Limb (tissue), 2 donors: Measurements from ENCODE around the gene TNFAIP8L1.

Experiments
- DNase-seq, 2 donors: peaks; one replicate each; pipeline ENCODE4 v3.0.0-alpha.2; 2016; ENCODE audit errors: extremely low spot score in 2 of 2

The TNFAIP8L1 gene

GRCh38 chr19:4647676-4648644, 8.6 kb downstream of the TNFAIP8L1 start:
- peak in 1 of 2 donors; percentile 15 for DNase-seq

DNA sequence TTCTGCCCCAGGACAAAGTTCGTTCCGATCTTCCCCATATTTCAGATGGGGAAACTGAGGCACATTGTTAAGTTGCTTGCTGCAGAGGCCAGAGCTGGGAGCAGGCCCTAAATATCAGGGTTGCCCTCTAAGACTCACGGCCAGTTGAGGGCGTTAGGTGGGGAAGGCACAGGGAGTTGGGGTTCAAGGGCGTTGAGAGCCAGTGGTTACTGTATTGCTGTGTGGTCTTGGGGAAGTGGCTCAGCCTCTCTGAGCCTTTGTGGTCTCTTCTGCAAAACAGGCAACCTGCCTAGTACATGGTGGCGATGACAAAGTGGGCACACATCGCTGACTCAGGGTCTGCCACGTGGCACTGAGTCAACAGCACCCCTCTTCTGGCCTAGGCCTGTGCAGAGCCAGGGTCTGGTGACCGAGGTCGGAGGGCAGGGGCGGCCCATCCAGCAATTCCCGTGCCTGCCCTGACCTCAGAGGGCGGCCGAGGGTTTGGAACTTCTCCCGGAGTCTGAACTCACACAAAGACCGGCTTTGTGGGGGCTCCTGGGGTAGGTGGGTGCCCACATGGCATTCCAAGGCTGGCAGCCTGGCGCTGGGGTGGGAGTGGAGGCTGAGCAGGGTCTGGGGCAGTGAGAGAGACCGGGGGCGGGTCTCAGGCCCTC, 10.2 kb downstream of the TNFAIP8L1 start:
- no peak for DNase-seq

DNA sequence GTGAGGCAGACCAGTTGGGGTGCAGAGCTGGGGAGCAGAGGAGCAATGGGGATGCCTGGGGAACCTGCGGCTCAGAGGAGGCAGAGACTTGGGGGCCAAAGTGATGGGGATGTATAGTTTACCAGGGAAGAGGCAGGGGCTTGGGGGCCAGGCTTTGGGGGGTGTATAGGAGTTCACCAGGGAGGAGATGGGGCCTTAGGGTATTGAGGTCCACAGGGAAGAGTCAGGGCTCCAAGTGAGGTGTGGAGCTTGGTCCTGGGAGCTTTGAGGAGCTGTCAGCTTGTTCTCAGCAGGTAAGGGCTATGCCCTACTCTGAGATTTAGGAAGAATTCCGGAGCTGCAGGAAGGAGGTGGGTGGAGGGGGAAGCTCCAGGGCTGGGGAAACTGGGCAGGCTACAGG, 10.8 kb downstream of the TNFAIP8L1 start:
- no peak for DNase-seq

DNA sequence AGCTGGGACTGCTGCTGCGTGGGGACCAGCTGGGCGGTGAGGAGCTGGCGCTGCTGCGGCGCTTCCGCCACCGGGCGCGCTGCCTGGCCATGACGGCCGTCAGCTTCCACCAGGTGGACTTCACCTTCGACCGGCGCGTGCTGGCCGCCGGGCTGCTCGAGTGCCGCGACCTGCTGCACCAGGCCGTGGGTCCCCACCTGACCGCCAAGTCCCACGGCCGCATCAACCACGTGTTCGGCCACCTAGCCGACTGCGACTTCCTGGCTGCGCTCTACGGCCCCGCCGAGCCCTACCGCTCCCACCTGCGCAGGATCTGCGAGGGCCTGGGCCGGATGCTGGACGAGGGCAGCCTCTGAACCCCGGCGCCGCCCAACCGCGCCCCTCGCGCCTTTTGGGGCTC, 12.8 kb downstream of the TNFAIP8L1 start:
- no peak for DNase-seq

GRCh38 chr19:4653793-4654436, 14.6 kb downstream of the TNFAIP8L1 start:
- DNase-seq = no peak

GRCh38 chr19:4654437-4655361, 15.4 kb downstream of the TNFAIP8L1 start:
- no peak for DNase-seq

GRCh38 chr19:4656102-4656501, 16.8 kb downstream of the TNFAIP8L1 start:
- no peak for DNase-seq

DNA sequence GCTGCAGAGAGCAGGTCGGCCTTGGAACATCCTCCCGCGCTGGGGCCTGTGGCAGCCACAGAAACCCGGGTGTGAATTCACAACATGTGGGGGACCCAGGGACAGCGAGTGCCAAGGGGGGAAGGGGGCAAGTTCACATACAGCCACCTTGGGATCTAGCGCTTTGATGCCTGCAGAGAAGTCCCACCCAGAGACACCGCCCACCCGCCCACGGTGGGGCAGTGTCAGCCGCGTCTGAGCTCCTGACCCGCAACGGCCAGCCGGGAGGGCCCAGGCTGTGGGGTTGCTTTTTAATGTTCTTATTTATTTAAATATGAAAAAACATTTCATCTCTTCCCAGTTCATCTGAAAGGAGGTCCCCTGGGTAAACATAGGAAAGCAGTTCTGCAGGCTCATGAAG, 17.9 kb downstream of the TNFAIP8L1 start:
- no peak for DNase-seq

DNA sequence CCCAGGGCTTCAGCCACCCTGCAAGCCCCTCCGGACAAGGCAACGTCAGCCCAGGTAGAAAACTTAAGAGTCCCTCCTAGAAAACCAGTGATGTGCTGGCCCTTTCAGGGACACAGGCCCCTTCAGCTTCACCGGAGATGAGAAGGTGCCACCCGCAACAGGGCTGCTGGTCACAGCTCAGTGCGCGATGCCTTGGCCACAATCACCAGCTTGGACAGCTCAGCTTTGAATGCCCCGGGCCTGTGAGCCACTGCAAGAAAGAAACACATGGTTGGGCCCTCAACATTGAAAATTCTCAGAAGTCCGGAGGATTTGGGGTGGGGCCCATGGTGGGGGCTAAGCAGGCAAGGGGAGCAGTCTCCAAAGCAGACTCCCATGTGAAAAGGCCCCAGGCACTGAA, 18.5 kb downstream of the TNFAIP8L1 start:
- no peak for DNase-seq

GRCh38 chr19:4660181-4660791, 21.0 kb downstream of the TNFAIP8L1 start:
- no peak for DNase-seq

DNA sequence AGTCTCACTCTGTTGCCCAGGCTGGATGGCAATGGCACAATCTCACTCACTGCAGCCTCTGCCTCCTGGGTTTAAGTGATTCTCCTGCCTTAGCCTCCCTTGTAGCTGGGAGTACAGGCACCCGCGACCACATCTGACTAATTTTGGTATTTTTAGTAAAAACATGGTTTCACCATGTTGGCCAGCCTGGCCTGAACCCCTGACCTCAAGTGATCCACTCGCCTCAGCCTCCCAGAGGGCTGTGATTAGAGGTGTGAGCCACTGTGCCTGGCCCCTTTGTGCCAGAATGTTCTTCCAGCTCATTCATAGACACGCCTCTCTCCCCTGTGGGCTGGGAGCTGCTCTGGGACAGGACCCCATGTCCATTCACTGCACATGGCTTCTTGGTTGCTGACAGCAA, 21.7 kb downstream of the TNFAIP8L1 start:
- DNase-seq = no peak

DNA sequence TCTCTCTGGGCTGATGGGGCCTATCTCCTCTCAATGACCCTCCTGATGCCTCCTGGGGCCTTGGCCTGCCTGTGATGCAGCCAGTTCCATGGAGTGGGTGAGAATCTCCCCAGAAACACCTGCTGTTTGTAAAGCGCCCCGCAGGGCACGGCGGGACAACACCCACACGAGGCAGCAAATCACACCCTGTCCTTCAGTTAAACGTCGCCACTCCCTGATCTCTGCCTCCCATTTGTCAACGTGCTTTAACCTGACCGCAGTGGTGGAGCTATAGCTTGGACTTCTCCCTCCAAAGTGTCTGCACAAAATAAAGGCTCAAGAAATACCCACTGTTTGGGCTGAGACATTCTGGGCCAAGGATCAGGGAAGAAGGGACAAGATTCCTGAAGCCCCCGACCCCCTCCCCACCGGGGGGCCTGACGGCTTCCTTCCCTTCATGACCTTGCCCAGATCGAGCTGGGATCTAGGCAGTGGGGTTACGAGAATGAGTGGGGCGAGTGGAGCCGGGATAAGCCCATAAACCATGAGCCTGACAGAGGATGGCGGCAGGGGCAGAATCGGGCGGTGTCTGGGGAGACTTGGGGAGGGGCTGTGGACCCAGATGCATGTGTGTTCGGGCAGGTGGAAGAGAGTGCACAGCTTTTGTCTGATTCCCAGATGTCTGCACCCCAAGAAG, 22.8 kb downstream of the TNFAIP8L1 start:
- no peak for DNase-seq

GRCh38 chr19:4662812-4663211, 23.5 kb downstream of the TNFAIP8L1 start:
- no peak for DNase-seq

- no peak for DNase-seq
These were observed 25.3 kb downstream of the TNFAIP8L1 start for GRCh38 chr19:4664642-4665041.

DNA sequence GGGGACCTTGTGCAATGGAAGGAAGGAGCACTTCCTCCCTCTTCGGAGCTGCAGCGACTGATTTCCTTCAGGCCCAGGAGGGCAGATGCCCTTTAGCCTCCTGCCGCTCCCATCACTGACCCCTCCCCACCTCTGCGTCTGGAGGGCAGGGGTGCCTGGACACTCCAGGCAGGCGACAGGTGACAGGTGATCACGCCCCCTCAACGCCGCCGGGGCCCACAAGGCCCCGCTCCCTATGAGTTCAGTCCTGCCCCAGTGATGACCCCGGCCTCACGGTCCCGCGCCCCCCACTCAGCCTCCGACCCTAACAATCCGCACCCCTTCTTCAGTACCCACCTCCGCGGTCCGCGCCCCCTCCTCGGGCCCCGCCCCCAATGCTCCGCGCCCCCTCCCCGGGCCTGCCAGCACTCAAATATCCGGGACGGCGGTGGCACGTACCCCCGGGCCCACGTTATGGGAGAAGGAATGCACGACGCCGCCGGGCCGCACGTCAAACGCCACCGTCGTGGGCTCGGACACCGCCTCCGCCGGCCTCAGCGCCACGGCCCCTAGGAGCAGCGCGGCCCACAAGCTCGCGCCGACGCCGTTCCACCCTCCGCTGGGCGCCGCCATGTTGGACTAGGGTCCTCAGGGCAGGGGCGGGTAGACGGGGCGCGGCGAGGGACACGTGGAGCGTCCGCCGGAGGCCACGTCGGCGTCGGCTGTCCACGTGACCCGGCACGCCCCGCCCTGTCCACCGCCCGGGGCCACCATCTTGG, 30.6 kb downstream of the TNFAIP8L1 start, which contains the start of gene MYDGF:
TSS of gene MYDGF (minus strand) at position 620 of the 758 bp plus-strand sequence. CDS start at position 612, 8 bp downstream.
- peak; percentile 92 to 95 for DNase-seq

DNA sequence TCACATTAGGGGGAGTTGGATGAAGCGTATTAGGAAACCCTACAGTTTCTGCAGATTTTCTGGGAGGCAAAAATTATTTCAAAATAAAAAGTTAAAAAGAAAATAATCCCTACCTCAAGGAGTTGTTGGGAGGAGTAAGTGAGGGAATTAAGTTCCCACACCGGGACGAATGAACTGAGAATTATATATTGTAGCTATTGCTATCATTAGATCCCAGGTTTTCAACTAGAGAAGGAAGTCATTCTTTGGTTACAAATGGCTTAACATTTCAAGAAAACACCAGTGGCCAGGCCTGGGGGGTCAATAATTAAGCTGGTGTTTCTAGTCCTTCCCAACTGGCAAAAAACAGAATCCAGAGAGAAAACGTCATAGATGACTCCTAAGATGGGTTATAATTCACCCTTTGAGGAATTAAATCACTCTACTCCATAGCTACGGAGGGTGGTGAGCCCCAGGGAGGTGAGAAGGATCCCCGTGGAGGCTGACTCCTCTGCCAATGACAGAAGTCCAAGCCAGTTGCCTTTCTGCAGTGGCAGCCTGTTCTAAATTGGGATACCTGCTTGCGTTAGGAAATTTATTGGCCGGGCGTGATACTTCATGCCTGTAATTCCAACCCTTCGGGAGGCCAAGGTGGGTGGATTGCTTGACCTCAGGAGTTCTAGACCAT, 32.0 kb downstream of the TNFAIP8L1 start:
- DNase-seq = no peak

- DNase-seq = no peak
These were observed 33.9 kb downstream of the TNFAIP8L1 start for GRCh38 chr19:4673216-4673615.

DNA sequence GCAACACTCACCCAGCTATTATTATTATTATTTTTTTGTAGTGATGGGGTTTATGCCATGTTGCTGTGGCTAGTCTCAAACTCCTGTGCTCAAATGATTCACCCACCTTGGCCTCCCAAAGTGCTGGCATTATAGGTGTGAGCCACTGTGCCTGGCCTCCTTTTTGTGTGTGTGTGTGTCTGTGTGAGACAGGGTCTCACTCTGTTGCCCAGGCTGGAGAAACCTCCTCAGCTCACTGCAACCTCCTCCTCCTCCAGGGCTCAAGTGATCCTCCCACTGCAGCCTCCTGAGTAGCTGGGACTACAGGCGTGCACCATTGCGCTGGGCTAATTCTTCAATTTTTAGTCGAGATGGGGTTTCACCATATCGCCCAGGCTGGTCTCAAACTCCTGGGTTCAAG, 34.4 kb downstream of the TNFAIP8L1 start:
- no peak for DNase-seq

DNA sequence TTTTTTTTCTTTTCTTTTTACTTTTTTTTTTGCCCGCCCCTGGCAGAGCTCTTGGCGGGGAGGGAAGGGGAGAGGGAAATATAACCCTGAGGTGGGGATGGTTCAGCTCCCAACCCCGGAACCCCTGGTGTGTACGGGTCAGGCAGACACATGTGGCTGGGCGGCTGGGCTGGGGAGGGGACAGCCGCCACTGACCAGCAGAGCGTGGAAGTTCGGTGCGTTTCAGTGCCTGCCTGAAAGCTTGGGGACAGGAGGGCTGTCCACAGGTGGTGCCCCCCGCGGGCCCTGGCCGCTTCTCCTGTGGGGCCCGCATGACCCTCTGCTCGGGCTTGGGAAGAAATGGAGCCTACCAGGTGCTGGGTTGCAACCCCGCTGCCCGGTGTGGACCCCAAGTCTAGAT, 36.0 kb downstream of the TNFAIP8L1 start:
- no peak for DNase-seq
